GM18951 (cell line): ENCODE measurements around the gene TPRG1.

Source experiments
- POLR2A ChIP-seq: IDR thresholded peaks from 4 replicates; pipeline ENCODE4 v1.6.1; 2011; ENCODE audit warnings: mild to moderate bottlenecking; ENCODE audit not compliant: insufficient read length, insufficient read depth; ENCODE audit errors: extremely low read depth
- in situ Hi-C: fragments of 300-500 bp; cut with MboI; formaldehyde crosslinking; loops from one replicate; pipeline ENCODE4 v1.12.0; 2022; ENCODE audit warnings: low sequenced_read_pairs, mixed read lengths, inconsistent platforms; ENCODE audit not compliant: unreplicated experiment

Gene TPRG1

GRCh38 chr3:189330066-189330465 is 158.3 kb downstream of the TPRG1 start:
- in situ Hi-C loops = no loop called here
- no peak for TF ChIP-seq POLR2A

GRCh38 chr3:189331002-189331418 is 159.2 kb downstream of the TPRG1 start:
- no peak for TF ChIP-seq POLR2A
- in situ Hi-C loops = no loop called here

DNA sequence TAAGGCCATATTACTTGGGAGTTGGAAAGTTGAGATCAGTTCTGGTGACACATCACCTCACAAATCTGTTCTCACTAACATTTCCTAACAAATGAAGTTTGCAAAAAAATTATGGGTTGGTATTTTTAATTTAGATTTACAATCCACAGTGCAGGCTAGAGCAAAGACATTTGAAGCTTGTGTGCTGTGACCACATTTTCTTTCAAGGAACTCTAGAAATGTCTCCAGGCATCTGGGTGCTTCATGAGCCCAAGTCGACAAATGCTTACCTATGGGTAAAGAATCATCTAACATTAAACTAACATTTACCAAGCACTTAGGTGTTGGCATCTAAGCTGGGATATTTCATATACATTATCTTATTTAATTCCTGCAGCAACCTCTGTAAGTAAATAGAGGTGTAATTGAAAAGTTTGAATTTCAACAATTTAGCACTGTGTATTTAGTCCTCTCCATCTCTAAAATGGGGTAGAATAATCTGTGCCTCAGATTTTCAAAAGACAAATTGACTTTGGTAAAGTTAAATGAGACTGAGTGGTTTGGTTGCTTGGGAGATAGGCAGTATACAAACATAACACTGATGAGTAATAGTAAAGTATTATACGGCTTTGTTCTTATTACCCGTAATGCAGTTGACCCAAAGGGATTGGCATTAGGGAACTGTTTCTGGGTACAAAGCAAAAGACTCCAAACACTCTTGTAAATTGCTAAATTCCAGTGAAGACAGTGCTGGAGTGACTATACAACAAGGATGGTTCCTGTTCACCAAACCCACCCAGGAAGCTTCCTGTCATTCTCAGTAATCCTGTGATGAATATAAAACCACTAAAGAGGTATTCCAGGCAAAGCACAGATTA is 162.5 kb downstream of the TPRG1 start:
- in situ Hi-C loops = no loop called here
- no peak for TF ChIP-seq POLR2A

DNA sequence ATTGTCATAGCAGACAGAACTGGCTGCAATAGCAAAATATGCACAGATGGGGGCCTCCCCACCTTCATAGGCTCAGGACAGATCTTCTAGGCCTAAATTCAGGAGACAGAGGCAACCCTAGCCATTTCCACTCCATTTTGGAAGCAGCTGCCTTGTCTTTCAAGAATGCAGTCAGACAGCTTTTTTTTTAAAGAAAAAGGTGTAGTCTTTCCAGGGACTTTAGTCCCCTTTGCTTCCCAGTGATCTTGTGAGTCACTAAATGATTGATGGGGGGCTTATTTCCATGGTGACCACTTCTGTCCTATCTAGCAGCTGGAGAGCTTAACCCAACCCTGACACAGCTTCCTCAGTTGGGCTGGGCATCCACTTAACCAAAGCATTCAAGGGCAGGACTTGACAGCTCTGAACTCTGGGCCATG is 165.9 kb downstream of the TPRG1 start:
- TF ChIP-seq POLR2A = no peak
- in situ Hi-C loops = no loop called here

DNA sequence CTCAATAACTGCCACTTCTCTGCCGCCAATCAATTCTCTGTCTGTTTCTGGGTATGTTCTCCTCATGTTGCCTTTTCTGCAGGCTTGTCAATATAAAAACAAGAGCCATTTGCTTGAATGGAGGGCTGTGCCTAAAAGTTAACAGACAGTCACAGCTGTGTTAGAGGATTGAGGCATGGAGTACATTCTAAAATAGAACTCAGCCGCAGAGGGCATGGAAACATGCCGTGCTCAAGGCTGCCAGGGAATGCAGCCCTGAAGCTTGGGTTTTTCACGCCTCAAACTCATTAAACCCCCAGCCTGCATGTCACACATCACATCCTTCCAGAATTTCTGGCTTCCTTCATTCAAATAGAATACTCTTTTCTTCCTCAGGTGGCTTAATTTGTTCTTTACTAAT is 166.6 kb downstream of the TPRG1 start:
- no peak for TF ChIP-seq POLR2A
- in situ Hi-C loops = no loop called here

GRCh38 chr3:189339996-189340395 is 168.2 kb downstream of the TPRG1 start:
- TF ChIP-seq POLR2A = no peak
- in situ Hi-C loops = no loop called here

DNA sequence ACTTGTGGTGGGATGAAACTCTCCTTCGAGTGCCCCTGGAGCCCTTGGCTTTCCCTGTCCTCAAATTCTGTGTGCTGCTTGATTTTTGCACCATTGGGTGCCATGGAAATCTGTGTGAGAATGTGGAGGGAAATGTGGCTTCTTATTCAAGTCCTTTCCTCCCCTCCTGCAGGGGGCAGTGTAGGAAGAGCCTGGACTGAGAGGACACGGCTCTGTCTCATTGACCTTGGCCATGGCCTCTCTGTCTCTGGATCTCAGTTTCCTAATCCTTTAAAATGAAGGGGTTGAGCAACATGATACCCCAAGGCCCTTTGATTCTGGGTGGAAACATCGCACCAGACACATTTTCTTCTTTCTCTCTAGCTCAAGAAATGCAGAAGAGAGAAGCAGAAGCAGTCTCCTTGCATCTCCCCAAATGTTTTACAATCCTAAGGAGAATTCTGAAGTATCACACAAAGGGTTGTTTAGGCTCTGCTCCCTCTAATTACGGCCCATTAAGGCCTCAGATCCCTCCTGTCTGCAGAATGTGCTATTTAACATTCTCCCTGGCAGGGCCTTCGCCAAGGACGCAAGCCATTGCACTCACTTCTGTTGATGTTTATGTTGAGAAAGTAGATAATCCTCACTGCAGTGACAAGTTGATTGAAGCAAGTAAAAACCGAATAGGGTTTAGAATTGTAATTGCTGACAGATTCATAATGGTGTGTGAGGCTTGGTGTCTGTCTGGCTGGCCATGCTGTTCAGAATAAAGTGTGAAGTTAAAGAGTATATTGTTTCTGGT is 169.1 kb downstream of the TPRG1 start:
- in situ Hi-C loops = no loop called here
- TF ChIP-seq POLR2A = no peak

- TF ChIP-seq POLR2A = no peak
- in situ Hi-C loops = no loop called here
Observed at GRCh38 chr3:189342811-189343210, 171.0 kb downstream of the TPRG1 start.

GRCh38 chr3:189344996-189345395 is 173.2 kb downstream of the TPRG1 start:
- in situ Hi-C loops = no loop called here
- TF ChIP-seq POLR2A = no peak

DNA sequence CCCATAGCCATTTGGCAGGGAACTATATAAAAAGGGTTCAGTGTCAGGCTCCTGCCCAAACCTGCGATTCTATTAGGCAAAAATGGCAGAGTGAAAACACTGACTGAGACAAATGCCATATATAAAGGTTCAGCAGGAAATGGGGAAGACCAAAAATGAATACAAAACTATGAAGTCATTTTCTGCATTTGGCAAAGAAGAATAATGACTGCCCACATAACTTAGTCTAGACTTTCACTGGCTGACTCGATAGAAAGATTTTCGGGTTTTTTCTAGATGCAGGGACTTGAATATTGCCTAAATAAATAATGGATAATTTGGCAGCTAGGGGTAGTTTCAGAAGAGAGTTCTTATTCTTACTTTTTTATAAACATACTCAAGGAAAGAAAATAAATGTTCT is 178.0 kb downstream of the TPRG1 start:
- no peak for TF ChIP-seq POLR2A
- in situ Hi-C loops = no loop called here

DNA sequence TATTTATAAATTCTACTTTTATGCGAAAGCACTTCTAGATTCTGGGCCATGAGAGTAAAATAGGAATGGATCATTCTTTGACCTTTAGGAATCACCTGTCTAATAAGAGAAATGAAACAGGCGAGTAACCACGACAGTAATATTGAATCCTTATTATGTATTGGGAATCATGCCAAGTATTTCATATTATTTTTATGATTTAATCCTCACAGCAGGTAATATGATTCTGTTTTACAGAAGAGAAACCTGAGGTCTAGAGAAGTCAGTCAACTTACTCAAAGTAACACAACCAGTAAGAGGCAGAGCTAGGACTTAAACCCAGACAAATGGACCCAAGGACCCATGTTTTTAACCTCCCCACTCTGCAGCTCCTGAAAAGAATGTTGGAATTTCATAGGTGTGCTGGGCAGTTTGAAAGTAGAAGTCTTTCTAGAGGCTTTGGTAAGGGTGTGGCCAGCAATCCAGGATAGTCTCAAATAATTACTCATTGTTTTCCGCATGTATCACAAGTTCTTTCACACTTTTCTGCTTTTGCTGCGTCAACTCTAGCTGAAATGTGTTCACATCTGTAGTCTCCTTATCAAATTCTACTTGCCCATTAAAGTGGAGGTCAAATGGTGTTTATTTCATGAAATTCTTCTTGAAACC is 181.7 kb downstream of the TPRG1 start:
- in situ Hi-C loops = no loop called here
- TF ChIP-seq POLR2A = no peak

DNA sequence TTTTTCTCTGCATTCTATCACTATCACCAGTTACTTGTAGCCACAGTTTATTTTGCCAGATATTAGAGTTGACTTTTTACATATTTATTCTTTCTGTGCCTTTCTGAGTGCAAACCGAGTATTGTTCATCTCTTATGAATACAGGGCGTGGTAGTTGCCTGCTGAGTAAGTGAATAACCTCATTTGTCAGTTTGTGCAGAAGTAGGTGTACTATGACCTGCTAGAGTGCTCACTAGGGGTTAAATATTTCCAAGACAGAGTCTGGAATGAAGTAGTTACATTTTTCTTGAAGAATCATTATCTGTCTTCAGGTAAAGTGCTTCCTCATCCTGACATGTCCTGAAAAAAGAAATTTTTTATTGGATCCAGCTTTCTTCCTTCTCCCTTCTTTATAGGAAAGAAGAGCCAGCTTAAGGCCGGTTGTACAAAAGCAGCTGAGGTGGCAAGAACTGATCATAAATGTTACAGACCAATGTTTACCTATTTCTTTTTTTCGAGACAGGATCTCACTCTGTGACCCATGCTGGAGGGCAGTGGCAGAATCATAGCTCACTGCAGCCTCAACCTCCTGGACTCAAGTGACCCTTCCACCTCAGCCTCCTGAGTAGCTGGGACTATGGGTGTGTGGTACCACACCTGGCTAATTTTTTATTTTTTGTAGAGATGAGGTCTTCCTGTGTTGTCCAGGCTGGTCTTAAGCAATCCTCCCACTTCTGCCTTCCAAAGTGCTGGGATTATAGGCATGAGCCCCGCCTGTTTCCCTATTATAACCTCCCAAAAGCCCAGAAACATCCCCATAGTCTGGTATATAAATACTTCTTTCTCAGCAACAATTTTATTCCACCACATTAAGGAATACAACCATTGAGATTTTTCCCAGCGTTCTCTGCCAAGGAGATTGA is 182.5 kb downstream of the TPRG1 start:
- in situ Hi-C loops = no loop called here
- no peak for TF ChIP-seq POLR2A
